GM12891 (cell line): ENCODE measurements around the gene PRSS27.

Experiments
- PAX5 ChIP-seq: IDR thresholded peaks from 2 replicates; pipeline ENCODE4 v1.6.1; 2011; ENCODE audit warnings: low read length, moderate library complexity, mild to moderate bottlenecking; ENCODE audit not compliant: insufficient read depth, severe bottlenecking
- POLR2A ChIP-seq: IDR thresholded peaks from 2 replicates; pipeline ENCODE4 v1.6.1; 2011; ENCODE audit warnings: low read depth, low read length, control low read depth
- POLR2AphosphoS5 ChIP-seq: IDR thresholded peaks from 2 replicates; pipeline ENCODE4 v1.6.1; 2011; ENCODE audit warnings: low read depth, low read length, control low read depth
- SPI1 ChIP-seq: IDR thresholded peaks from 2 replicates; pipeline ENCODE4 v1.6.1; 2011; ENCODE audit warnings: low read depth, low read length, control low read depth
- TAF1 ChIP-seq: IDR thresholded peaks from 2 replicates; pipeline ENCODE4 v1.6.1; 2011; ENCODE audit warnings: low read depth, low read length, control low read depth

DNA sequence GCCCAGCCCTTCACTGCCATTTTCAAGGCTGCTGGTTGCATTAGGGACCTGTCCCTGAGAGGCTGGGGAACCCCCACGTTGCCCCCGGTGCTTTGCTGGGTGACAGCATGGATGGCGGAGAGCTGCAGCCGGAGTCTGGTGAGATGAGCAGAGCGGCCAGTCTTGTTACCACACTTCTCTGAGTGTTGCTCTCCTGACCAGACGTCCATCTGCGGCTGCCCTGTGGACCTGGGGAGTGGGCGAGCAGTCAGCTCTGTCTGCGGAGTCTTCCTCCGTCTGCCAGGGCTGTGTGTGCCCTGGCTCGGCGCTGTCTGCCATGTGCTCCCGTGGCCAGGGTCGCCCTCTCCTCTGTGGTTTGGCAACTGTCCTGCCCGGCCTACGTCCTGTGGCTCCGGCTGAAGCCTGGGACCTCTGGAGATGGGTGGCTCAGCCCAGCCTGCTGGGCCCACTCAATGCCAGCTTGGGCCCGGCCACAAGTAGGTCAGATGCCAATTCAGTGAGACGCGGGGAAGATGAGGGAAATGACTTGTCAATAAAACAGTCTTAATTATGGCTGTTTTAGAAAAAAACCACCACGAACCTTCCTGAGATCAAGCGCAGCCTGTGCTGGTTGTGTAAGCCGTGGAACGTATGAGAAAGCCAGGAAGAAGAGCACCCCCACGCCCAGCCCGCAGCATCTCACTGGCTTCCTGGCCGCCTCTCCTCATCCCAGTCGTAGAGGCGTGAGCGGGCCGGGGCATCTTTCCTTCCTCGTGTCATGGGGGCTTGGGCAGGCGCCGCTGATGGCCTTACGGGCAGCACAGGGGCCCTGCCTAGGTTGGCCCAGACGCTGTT is 29.8 kb downstream of the PRSS27 start:
- TF ChIP-seq TAF1 (no peak), POLR2AphosphoS5 (no peak), POLR2A (no peak), PAX5 (no peak), SPI1 (no peak)
